Stimulated activated CD8-positive, alpha-beta memory T cell treated with anti-CD3 and anti-CD28 coated beads, Interleukin-7, amount 100 ng/mL, for 48 hours (primary cell): ENCODE results near the gene LRRC72.
"Not testable (repeated sequence)": the region's sequence is repeated elsewhere in the genome, so short reads cannot be mapped to it uniquely, and the experiment has no call there.

Experiments used
- DNase-seq, 2 donors: peaks; one replicate each; pipeline ENCODE4 v3.0.0-alpha.2; 2020; ENCODE audit warnings: low read depth in 1 of 2; ENCODE audit errors: extremely low read depth in 1 of 2

LRRC72 gene

DNA sequence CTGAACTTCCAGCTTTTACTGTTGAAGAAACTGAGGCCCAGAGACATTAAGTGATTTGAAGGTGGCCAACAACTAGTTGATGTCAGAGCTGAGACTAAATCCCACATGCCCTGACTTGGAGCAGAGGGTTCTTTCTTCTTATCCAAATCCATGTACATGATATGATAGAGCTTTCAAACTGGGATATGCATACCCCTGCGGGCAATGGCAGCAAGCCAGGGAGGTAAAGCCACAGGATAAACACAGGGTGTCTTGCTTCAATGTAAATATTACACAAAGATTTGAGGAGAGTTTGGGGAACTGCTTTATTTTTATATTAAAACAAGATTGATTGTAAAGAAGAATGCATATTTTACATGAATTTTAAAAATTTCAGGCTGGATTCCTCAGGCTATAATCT lies 2.3 kb upstream of the LRRC72 start:
- DNase-seq, result no peak

DNA sequence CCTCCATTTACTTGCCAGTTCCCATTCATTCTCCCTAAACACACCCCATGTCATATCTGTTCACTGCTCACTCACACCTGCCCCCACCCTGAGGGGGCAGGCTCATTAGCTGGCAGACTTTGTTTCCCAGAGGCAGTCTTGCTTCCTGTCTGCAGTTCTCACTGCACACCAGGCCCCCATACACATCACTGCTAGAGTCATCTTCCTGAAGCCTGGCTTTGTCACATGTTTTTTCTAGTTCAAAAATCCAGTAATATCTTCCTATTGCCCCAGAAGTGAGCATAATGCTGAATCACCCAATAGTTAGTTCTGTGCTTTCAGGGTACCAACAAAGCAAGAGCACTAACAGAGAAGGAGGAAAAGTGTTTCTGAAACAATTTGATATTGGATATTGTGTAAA lies 1.9 kb downstream of the LRRC72 start:
- DNase-seq, result no peak

DNA sequence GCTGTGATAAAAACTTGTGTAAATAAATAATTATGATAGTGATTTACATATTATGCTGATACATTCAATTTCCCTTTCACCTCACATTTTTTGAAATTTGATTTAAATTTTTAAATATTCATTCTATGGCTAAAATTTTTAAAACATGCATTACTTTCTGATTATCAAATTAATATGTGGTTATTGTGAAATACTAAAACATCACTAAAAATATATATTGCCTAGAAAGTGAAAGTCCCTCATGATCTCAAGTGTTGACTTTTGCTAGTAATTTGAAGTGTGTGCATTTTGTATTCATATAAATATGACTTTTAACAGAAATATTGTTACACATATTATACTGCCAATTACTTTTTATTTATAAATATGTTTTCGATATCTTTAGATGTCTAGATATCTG lies 3.1 kb downstream of the LRRC72 start:
- DNase-seq, result no peak

DNA sequence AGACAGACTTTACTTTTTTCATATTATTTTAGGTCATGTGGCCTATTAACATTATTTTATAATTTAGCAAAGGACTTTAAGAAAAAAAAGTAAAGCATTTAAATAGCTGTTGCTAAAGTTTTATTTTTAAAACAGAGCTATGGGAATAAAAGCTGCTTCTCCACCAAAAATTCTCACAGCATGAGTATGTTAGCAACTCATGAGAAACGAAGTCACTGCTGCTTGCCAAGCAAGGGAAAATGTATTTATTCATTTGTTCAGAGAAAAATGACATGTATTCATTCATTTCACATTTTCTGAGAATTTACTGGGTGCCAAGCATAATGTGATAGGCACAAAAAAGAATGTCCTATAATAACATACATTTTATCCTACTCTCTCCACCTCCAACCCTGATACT lies 5.1 kb downstream of the LRRC72 start:
- DNase-seq, result no peak

DNA sequence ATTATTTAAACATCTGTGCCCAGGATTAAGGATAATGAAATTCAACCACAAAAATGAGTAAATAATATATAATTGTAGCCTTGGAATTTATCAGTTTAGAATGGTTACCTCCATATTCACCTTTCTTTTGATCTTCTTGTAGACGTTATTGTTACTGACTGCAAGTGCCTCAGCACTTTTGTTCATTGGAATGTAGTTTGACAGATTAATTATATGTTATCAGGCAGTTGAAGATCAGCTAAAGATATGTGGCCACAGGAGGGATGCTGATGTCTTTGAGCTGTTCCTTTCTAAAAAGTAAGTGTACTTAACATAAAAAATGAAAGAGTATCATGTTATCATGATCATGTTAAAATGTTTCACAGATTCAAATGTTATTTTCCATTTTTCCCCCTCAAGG lies 5.6 kb downstream of the LRRC72 start:
- no peak for DNase-seq

DNA sequence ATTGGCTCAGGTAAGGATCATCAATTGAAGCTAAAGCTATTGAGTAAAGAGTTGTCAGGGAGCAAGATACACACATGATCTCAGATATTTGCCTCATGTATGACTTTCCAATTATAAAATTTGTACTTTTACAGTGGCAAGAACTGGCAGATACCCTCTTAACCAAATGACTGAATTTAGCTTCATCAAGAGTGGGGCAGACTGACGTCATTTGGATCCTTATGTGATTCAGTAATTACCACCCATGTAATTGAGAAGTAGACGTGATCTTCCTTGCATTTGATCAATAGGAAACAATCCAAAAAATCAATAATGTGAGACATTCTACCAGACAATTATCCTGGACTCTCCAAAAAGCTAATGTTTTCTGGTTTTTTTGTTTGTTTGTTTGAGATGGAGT lies 8.9 kb downstream of the LRRC72 start:
- DNase-seq, result no peak

DNA sequence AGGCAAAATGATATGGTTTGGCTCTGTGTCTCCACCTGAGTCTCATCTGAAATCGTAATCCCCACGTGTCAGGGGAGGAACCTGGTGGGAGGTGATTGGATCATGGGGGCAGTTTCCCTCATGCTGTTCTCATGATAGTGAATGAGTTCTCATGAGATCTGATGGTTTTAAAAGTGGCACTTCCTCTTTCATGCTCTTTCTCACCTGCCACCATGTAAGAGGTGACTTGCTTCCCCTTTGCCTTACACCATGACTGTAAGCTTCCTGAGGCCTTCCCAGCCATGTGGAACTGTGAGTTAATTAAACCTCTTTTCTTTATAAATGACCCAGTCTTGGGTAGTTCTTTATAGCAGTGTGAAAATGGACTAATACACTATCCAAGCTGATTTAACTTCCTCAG lies 13.9 kb downstream of the LRRC72 start:
- DNase-seq, result not testable (repeated sequence)

DNA sequence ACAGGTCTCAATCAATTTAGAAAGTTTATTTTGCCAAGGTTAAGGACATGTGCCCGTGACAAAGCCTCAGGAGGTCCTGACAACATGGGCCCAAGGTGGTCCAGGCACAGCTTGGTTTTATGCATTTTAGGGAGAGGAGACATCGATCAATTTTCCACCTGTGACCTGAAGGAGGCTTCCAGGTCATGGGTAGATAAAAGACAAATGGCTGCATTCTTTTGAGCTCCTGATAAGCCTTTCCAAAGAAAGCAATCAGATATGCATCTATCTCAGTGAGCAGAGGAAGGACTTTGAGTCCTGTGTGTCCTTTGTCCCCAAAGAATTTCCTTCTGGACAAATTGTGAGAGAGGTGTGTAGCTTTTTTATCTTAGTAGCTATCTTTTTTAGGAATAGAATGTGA lies 15.8 kb downstream of the LRRC72 start:
- no peak for DNase-seq

DNA sequence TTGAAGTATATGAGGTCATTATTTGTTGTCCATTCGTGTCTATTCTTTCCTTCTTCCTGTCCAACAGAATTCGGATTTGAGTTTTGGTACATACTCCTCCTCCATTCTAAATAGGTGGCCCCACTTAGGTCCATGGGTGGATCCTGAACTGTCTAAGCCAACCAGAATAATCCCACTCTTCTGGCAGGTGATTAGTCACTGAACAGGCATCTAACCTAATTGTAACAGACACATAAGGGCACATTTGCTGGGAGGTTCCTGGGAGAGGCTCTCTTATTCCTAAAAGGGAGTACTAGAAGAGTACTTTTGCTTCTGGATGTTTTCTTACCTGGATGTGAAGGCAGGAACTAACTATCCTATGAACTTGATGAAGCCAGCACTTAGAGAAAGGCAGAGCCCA lies 16.8 kb downstream of the LRRC72 start:
- no peak for DNase-seq

DNA sequence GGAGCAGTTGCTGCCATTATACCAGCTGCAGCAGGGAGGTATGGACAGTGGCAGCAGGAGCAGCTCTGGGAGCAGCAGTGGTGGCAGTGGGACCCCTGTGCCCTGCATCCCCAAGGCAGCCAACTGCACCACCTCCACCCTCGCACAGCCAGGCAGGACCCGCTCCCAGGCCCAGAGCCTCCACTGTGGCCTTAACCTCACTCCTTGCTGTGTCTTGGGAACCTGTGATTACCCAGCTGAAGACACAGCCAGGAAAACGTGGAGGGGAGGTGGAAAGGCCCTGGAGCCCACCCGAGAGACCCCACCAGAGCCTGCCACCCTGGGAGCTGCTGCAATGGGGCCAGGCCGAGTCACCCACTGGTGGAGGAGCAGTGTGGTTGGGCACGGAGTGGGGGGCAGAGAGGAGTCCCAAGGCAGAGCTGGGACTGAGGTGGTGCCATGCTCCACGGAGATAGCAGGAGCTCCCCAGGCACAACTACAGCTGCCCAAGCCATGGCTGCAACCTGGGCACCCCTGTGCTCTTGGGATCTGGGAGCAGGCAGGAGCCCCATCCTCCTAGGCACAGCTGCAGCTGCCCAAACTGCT lies 20.4 kb downstream of the LRRC72 start:
- DNase-seq, result no peak

DNA sequence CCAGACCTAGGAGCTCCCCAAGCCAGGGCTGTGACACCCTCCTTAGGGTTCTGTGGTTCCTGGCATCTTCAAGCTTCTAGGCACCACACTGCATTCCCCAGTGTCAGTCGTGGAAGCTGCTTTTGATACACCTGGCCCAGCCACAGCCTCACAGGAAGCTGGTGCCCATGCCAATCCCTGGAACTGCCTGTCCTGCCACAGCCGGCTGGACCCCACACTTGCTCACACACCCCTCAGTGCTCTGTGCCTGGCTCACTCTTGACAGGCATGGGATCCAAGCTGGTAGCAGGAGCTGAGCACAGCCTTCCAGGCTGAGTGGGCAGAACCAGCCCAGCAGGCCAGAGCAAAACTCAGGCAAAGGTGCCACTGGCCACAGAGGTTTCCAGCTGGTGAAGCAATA lies 21.8 kb downstream of the LRRC72 start:
- no peak for DNase-seq

DNA sequence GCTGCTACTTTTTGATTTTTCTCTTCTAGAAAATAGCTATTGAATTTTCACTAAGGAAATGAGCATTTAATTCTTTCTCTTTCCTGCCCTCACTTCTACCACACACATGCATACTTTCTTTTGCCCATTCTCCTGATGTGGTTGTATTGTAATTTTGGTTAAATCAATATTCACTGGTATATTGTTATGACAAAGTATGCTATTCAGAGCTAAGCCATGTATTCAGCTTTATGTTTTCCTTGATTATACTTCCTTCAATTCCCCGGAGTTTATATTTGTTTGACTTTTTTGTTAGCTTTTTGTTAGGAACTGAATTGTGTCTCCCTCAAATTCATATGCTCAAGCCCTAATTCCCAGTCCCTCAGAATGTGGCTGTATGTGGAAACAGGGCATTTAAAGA lies 24.0 kb downstream of the LRRC72 start:
- DNase-seq, result no peak

DNA sequence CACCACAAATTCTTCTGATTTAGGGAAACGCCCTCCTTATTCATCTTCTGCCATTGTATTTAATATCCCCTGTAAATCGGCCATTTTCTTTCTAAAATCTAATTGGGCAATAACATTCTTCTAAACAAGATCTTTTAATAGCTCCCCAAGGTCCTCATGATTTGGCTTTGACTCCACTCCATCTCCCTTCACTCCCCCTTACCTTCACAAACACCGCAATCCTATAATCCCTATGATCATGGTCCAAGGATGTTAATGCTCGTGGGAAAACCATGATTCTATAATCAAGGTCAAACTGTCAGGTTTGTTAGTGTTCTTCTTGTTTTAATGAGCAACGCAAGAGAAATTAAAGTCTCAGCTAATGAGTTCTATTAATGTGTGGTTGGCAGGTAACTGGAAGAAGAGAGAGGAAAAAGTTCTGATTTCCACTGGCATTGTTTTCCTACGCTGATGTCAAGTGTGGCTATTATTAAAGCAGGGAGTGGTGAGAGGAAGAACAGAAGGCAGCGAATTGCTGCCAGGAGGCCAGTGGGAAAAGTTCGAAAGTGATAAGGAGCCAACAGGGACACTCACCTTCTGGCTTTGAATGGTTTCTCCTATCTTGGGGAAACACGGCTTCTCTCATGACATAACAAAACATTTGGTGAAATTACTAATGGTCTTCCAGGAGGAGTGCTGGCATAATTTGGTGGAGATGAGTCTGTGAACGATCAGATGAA lies 28.1 kb downstream of the LRRC72 start:
- no peak for DNase-seq

DNA sequence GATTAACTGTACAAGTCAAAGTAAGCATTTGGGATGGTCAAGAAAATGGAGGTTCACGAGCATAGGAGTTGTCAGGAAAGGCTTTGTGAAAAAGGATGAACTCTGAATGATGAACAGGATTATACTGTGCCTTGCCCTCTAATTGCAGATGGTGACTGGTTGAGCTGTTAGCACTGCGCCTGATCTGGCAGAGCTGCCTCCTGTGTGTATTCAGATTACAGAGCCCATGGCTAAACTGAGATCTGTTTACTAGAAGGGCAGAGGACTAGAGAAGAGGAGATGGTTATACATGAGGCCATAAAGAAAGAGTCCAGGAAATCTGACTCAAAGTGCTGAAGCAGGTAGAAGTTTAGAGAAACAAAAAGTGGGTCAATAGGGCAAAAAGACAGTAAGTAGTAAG lies 29.7 kb downstream of the LRRC72 start:
- DNase-seq, result no peak

DNA sequence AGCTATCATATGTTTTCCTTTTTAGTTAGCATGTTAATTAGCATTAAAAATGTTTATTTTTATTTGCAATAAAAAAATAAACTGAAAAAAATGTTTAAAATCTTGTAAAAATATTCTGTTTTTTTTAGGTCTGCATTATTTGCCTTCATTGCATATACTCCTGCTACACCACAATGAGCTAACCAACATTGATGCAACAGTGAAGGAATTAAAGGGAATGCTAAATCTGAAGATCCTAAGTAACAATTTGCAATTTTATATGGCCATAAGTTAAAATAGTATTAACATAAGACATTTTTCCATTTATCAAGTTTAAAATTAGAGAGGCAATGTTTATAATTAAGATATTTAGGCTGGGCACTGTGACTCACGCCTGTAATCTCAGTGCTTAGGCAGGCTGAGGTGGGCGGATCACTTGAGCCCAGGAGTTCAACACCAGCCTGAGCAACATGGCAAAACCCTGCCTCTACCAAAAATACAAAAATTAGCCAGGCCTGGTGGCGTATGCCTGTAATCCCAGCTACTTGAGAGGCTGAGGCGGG lies 32.2 kb downstream of the LRRC72 start:
- no peak for DNase-seq

DNA sequence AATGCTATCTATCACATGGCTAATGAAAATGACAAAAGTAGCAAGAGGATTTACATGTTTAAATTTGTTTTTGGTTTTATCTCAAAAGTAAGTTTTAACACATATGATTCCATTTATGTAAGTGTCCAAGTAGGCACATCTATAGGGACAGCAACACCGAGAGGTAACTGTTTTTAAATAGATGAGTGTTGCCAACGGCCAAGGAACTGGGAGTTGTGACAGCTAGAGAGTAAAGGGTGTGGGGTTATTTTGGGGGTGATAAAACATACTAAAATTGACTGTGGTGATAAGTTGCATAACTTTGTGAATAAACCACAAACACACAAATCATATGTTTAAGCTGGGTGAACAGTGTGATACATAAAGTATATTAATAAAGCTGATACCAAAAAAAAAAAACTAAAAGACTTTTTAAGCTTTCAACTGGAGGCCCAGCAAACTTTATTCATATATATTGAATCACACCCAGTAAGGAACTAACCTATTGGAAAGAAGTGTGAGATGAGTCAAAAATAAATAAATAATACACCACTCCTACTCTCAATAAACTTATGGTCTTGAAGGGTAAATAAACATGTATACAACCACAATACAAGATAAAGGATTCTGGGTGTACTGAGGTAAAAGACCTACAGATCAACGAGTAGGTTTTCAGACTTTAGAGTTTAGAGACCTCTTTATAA lies 33.0 kb downstream of the LRRC72 start:
- DNase-seq, result no peak

DNA sequence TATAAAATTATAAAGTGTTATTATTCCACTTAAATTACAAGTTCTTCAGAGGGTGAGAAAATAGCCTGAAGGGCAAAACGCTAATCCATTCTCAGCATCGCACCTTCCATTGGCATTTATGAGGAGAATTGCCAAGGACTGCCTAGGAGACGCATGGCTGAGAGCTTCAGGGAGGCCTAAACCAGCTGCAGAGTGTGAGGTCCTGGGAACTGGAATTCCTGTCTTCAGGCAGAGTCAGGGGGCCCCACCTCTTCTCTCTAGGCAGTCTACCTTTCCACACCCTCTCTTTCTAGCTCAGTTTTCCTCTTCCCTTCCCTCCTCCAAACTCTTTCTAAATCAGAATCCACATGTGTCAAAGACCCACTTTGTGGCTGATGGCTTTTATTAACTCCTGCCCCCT lies 35.3 kb downstream of the LRRC72 start:
- no peak for DNase-seq

DNA sequence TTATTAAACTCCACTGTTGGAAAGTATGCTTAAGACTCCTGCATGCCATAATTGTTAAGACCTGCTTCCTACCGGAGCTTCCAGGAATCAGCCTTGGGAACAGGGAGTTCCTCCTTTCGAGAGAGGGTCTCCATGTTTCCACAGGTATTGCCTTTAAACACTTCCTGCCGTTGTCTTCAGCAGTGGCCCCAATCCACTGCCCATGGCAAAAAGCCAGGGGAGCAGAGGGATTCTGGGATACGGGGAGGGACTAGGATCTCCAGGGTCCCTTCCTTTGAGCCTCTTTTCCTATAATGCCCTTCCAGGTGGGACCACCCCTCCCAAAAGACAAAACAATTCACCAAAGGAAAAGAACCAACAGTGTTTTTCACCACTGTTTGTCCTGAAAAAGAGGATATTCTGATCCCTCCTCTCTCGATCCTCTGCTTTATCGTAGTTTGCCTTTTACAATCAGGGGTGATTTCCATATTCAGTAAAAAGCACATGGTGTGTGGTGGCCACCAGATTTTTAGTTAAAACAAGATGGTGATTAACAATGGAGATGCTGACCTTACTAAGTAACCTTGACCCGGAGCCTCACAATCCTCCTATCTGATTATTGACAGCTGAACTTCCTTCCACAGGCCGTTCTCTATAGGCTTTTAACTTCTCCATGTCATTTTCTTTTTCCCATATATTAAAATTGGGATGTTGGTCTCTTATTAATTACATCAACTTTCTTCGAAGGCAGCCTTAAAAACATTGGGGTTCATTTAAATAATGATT lies 36.0 kb downstream of the LRRC72 start:
- DNase-seq, result no peak

DNA sequence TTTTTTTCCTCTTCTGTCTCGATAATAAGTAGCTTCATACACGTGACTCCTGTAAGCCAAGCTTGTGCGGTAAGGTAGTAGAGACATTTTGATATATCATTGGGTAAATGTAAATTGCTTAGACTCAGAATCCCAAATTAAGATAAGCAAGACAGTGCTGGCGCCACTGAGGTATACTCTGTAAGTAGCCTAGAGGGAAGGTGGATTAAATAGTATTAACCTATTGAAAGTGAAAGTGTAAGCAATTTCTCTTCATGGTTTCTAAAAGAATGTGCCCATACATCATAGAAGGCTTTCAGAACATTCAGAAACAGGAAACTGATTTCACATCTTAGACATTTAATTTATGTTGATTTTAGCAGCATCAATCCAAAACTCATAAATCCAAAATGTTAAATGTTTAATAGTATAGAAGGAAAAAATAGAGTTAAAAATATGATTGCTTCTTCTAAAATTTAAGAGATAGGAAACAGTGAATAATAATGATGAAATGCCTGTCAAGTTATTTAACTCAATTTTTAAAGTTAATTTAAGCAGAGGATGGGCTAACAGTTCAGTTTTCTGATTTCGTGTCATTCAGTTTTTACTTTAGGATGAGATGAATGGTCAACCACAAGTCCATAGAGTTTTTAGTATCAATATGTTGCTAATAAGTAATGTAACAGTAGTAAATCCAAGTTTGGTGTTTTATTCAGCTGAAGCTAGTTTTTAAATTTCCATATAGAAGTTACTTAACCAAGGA lies 36.8 kb downstream of the LRRC72 start:
- no peak for DNase-seq

DNA sequence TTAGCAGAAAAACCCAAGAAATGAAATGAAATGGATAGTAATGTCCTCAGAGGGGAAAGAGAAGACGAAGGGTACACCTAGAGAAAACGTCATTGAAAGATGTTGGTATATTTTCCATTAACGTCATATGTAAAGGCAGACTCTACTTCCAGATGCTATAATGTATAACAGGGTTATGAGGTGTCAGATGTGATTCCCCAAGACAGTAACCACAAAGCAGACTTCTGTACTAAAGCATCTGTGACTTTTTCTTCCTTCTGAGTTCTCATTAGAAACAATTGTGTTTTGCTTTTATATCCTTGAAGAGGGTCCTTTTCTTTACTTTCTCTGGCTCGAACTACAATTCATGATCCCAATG lies 37.4 kb downstream of the LRRC72 start:
- no peak for DNase-seq

DNA sequence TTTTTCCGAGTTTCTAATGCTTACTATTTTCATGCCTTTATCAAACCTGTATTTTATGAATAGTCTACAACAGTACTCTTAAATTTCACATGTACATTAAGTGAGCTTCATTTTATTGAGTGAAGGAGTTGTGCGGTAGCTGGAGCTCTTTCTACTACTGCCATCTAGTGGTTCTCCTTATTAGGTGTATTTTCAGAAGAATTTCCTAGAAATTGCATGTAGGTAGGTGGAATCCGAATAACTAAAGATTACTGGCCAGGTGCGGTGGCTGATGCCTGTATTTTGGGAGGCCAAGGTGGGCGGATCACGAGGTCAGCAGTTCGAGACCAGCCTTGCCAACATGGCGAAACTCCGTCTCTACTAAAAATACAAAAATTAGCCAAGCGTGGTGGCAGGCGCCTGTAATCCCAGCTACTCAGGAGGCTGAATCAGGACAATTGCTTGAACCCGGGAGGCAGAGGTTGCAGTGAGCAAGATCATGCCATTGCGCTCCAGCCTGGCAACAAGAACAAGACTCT lies 38.3 kb downstream of the LRRC72 start:
- DNase-seq, result peak in 1 of 2 donors; percentile 3
